Activated T-cell treated with anti-CD3 and anti-CD28 coated beads for 24 hours (primary cell): ENCODE data around the gene LGALS3BP.
"Not testable (repeated sequence)": the region's sequence is repeated elsewhere in the genome, so short reads cannot be mapped to it uniquely, and the experiment has no call there.

ENCODE experiments used
- DNase-seq: peaks from one replicate; pipeline ENCODE4 v3.0.0-alpha.2; 2020; ENCODE audit warnings: low read depth

The LGALS3BP gene

GRCh38 chr17:78962984-78963348 is 16.8 kb downstream of the LGALS3BP start:
- DNase-seq, result not testable (repeated sequence)

GRCh38 chr17:78962345-78962983 is 17.3 kb downstream of the LGALS3BP start:
- DNase-seq, result no peak

- no peak for DNase-seq
Measured at GRCh38 chr17:78961571-78961970, 18.2 kb downstream of the LGALS3BP start.

- DNase-seq, result no peak
Measured at GRCh38 chr17:78960928-78961327, 18.8 kb downstream of the LGALS3BP start.

GRCh38 chr17:78959803-78960202 is 19.9 kb downstream of the LGALS3BP start:
- no peak for DNase-seq

GRCh38 chr17:78958641-78959127 is 21.0 kb downstream of the LGALS3BP start:
- DNase-seq, result no peak

GRCh38 chr17:78957128-78957527 is 22.6 kb downstream of the LGALS3BP start:
- DNase-seq, result no peak

- no peak for DNase-seq
Measured at GRCh38 chr17:78956254-78956653, 23.5 kb downstream of the LGALS3BP start.

- DNase-seq, result no peak
Measured at GRCh38 chr17:78954684-78955083, 25.0 kb downstream of the LGALS3BP start.

GRCh38 chr17:78953356-78954350 is 26.1 kb downstream of the LGALS3BP start:
- no peak for DNase-seq

- no peak for DNase-seq
Measured at GRCh38 chr17:78952706-78953105, 27.0 kb downstream of the LGALS3BP start.

- no peak for DNase-seq
Measured at GRCh38 chr17:78951967-78952551, 27.7 kb downstream of the LGALS3BP start.

- DNase-seq, result no peak
Measured at GRCh38 chr17:78950870-78951269, 28.9 kb downstream of the LGALS3BP start.

GRCh38 chr17:78947235-78948149 is 32.2 kb downstream of the LGALS3BP start:
- no peak for DNase-seq

- DNase-seq, result no peak
Measured at GRCh38 chr17:78946631-78947030, 33.1 kb downstream of the LGALS3BP start.

GRCh38 chr17:78946131-78946530 is 33.6 kb downstream of the LGALS3BP start:
- DNase-seq, result no peak

- not testable (repeated sequence) for DNase-seq
Measured at GRCh38 chr17:78945455-78945854, 34.3 kb downstream of the LGALS3BP start.

GRCh38 chr17:78944956-78945355 is 34.8 kb downstream of the LGALS3BP start:
- no peak for DNase-seq

- DNase-seq, result no peak
Measured at GRCh38 chr17:78944026-78944425, 35.7 kb downstream of the LGALS3BP start.

- DNase-seq, result no peak
Measured at GRCh38 chr17:78940708-78941107, 39.0 kb downstream of the LGALS3BP start.

GRCh38 chr17:78940258-78940657 is 39.5 kb downstream of the LGALS3BP start:
- no peak for DNase-seq

- no peak for DNase-seq
Measured at GRCh38 chr17:78939615-78940014, 40.1 kb downstream of the LGALS3BP start.
